ENCODE measurements around the gene PCDH15. TPM values are rescaled to one million over a fixed set of nuclear protein-coding genes. Genes with fewer than 3 reads are reported as not detected.

PCDH15 gene
- total RNA-seq, 1 experiment from 2014 or later, result not detected

DNA sequence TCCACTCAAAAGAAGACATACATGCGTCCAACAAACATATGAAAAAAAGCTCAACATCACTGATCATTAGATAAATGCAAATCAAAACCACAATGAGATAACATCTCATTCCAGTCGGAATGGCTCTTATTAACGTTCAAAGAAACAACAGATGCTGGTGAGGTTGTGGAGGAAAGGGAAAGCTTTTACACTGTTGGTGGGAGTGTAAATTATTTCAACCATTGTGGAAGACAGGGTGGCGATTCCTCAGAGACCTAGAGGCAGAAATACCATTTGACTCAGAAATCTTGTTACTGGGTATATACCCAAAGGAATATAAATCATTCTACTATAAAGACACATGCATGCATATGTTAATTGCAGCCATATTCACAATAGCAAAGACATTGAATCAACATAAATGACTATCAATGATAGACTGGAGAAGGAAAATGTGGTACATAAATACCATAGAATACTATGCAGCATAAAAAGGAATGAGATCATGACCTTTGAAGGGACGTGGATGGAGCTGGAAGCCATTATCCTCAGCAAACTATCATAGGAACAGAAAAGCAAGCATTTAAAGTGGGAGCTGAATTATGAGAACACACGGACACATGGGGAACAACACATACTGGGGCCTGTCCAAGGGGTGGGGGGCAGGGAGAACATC is 28.4 kb downstream of the PCDH15 start:
- Mint-ChIP-seq H3K27me3 (ENCODE audit: unreplicated experiment) (no peaks in the 10 kb centered on the region), H3K27ac (ENCODE audit: unreplicated experiment) (no peak overlapping the region), H3K4me3 (ENCODE audit: low read depth, unreplicated experiment) (no peak overlapping the region), H3K9me3 (ENCODE audit: low read depth, unreplicated experiment) (peaks cover 2% of the 10 kb centered on the region), H3K36me3 (ENCODE audit: insufficient read depth, unreplicated experiment) (no peaks in the 10 kb centered on the region), H3K4me1 (ENCODE audit: low read depth, unreplicated experiment) (no peaks in the 10 kb centered on the region)
- BruUV-seq (replicated peaks), result no TSS peak
- DNase-seq, result no peak
- CTCF ChIA-PET, result interaction anchor here (0.7 kb wide), 1 partner anchor 24 kb away, joined by 4 read pairs; no protein-coding TSS in a partner anchor
- TF ChIP-seq, protein P1, sequence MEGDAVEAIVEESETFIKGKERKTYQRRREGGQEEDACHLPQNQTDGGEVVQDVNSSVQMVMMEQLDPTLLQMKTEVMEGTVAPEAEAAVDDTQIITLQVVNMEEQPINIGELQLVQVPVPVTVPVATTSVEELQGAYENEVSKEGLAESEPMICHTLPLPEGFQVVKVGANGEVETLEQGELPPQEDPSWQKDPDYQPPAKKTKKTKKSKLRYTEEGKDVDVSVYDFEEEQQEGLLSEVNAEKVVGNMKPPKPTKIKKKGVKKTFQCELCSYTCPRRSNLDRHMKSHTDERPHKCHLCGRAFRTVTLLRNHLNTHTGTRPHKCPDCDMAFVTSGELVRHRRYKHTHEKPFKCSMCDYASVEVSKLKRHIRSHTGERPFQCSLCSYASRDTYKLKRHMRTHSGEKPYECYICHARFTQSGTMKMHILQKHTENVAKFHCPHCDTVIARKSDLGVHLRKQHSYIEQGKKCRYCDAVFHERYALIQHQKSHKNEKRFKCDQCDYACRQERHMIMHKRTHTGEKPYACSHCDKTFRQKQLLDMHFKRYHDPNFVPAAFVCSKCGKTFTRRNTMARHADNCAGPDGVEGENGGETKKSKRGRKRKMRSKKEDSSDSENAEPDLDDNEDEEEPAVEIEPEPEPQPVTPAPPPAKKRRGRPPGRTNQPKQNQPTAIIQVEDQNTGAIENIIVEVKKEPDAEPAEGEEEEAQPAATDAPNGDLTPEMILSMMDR (IDR thresholded peaks at IDR 0.05; ENCODE audit: unreplicated experiment), result no peak
- intact Hi-C loops (cut with micrococcal nuclease; ENCODE audit: unreplicated experiment), result no loop called here

- TF ChIP-seq, protein P1 (IDR thresholded peaks at IDR 0.05; ENCODE audit: unreplicated experiment), result no peak
- no peak overlapping the region for H3K27ac Mint-ChIP-seq (ENCODE audit: unreplicated experiment)
- no peaks in the 10 kb centered on the region for H3K36me3 Mint-ChIP-seq (ENCODE audit: insufficient read depth, unreplicated experiment)
- CTCF ChIA-PET, result no interaction called here
- BruUV-seq (replicated peaks), result no TSS peak
- no peak overlapping the region for H3K4me3 Mint-ChIP-seq (ENCODE audit: low read depth, unreplicated experiment)
- no peaks in the 10 kb centered on the region for H3K9me3 Mint-ChIP-seq (ENCODE audit: low read depth, unreplicated experiment)
- H3K27me3 Mint-ChIP-seq (ENCODE audit: unreplicated experiment), result no peaks in the 10 kb centered on the region
- H3K4me1 Mint-ChIP-seq (ENCODE audit: low read depth, unreplicated experiment), result no peaks in the 10 kb centered on the region
- no peak for DNase-seq
- intact Hi-C loops (cut with micrococcal nuclease; ENCODE audit: unreplicated experiment), result no loop called here
Observed at GRCh38 chr10:54769051-54769450, 32.0 kb downstream of the PCDH15 start.

DNA sequence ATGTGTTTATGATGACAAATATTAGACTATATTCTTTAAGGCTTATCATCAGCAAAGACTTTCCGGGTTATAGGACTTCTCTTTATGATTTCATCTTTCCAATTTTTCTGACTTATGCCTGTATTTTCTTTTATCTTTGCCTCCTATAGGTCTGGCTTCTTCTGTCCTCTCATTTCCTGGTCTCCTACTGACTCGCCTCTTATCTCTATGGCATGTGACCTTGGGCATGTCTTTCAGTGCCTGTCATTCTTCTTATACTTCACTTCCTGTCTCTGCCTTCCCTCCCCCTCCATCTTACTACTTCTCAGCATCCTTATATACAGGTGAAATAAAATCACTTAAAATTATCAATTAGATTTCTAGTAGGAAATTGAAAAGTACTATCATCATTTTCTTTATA is 42.2 kb downstream of the PCDH15 start:
- DNase-seq, result peak; percentile 19
- Mint-ChIP-seq H3K27me3 (ENCODE audit: unreplicated experiment) (no peaks in the 10 kb centered on the region), H3K36me3 (ENCODE audit: insufficient read depth, unreplicated experiment) (no peaks in the 10 kb centered on the region), H3K27ac (ENCODE audit: unreplicated experiment) (no peak overlapping the region), H3K4me1 (ENCODE audit: low read depth, unreplicated experiment) (peaks cover 9% of the 10 kb centered on the region), H3K9me3 (ENCODE audit: low read depth, unreplicated experiment) (no peaks in the 10 kb centered on the region), H3K4me3 (ENCODE audit: low read depth, unreplicated experiment) (no peak overlapping the region)
- CTCF ChIA-PET, result no interaction called here
- intact Hi-C loops (cut with micrococcal nuclease; ENCODE audit: unreplicated experiment), result no loop called here
- TF ChIP-seq, protein P1 (IDR thresholded peaks at IDR 0.05; ENCODE audit: unreplicated experiment), result no peak
- BruUV-seq (replicated peaks), result no TSS peak

- TF ChIP-seq, protein P1 (IDR thresholded peaks at IDR 0.05; ENCODE audit: unreplicated experiment), result no peak
- H3K4me1 Mint-ChIP-seq (ENCODE audit: low read depth, unreplicated experiment), result no peaks in the 10 kb centered on the region
- BruUV-seq (replicated peaks), result no TSS peak
- intact Hi-C loops (cut with micrococcal nuclease; ENCODE audit: unreplicated experiment), result loop anchor here (2.0 kb wide), 1 partner anchor 15 kb away; no protein-coding TSS in a partner anchor
- no peak overlapping the region for H3K4me3 Mint-ChIP-seq (ENCODE audit: low read depth, unreplicated experiment)
- H3K27me3 Mint-ChIP-seq (ENCODE audit: unreplicated experiment), result no peaks in the 10 kb centered on the region
- no peak for DNase-seq
- H3K36me3 Mint-ChIP-seq (ENCODE audit: insufficient read depth, unreplicated experiment), result no peaks in the 10 kb centered on the region
- H3K9me3 Mint-ChIP-seq (ENCODE audit: low read depth, unreplicated experiment), result no peaks in the 10 kb centered on the region
- H3K27ac Mint-ChIP-seq (ENCODE audit: unreplicated experiment), result no peak overlapping the region
- CTCF ChIA-PET, result interaction anchor here (0.6 kb wide), 1 partner anchor 1886 kb away, joined by 3 read pairs; no protein-coding TSS in a partner anchor
Observed at GRCh38 chr10:54749623-54750022, 51.4 kb downstream of the PCDH15 start.

Data from Calu3 (cell line).